GM21786 (cell line): Measurements from ENCODE around the gene CYP2R1.

Experiments
- ATAC-seq: cut with Tn5 transposase; IDR thresholded peaks from one replicate; pipeline ENCODE4 v1.9.1; 2021; ENCODE audit not compliant: unreplicated experiment

The CYP2R1 gene, protein sequence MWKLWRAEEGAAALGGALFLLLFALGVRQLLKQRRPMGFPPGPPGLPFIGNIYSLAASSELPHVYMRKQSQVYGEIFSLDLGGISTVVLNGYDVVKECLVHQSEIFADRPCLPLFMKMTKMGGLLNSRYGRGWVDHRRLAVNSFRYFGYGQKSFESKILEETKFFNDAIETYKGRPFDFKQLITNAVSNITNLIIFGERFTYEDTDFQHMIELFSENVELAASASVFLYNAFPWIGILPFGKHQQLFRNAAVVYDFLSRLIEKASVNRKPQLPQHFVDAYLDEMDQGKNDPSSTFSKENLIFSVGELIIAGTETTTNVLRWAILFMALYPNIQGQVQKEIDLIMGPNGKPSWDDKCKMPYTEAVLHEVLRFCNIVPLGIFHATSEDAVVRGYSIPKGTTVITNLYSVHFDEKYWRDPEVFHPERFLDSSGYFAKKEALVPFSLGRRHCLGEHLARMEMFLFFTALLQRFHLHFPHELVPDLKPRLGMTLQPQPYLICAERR

DNA sequence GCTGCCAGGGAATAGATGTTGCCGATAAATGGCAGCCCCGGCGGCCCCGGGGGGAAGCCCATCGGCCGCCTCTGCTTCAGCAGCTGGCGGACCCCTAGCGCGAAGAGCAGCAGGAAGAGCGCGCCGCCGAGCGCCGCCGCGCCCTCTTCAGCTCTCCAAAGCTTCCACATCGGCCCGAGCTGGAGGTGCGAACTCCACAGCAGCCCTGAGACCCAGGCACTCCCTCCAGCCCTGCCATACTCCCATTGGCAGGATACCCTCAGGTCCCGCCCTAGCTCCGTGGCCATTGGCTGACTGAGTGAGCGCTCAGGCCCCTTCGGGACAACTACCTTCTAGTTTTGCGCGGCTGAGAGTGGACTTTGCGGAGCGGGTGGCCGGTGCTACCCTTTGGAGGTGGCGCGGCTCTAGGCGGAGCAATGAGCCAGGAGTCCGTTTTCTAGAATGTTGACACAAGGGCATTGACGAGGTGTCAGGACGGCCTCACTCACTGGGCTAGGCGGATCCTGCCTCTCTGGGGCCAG lies at the start of gene CYP2R1:
Gene CYP2R1 (minus strand): TSS at position 196 of the 521 bp plus-strand sequence. CDS start 26 bp downstream, at position 170.
- ATAC-seq, result peak; percentile 94

DNA sequence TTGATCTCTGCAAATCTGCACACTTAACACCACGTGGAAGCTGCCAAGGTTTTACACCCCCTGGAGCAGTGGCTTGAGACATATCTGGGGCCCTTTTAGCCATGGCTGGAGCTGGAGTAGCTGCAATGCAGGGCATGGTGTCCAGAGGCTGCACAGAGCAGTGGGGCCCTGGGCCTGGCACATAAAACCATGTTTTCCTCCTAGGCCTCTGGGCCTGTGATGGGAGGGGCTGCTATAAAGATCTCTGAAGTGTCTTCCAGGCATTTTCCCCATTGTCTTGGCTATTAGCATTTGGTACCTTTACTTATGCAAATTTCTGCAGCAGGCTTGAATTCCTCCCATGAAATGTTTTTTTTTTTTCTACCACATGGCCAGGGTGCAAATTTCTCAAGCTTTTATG lies 46.9 kb upstream of the CYP2R1 start:
- no peak for ATAC-seq

DNA sequence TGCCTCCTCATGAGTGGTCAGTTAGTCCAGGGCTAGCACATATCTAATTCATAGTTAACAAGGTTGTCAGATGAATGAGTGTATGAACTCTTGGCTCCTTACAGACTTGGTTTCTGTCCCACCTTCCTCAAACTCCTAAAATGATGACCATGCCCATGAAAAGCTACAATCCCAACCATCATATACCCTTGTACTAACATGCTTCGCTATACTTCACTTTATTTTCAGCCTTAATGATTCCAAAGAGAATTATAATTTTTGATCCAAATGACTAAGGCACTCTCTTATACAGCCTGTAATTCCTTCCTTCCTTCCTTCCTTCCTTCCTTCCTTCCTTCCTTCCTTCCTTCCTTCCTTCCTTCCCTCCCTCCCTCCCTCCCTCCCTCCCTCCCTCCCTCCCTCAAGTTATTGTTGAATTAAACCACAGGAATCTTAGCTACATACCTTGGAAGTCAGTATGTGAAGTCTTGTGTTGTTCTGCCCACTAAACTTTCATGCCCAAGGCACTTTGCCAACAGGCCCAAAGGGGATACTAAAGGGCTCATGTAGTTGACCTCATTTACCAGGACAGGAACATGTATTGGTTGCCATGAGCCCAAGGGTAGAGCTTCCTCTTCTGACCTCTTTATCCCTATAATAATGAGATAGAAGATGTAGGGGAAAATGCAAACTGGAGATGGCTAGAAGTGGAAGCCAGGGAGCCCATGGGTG lies 42.8 kb upstream of the CYP2R1 start:
- ATAC-seq, result no peak

DNA sequence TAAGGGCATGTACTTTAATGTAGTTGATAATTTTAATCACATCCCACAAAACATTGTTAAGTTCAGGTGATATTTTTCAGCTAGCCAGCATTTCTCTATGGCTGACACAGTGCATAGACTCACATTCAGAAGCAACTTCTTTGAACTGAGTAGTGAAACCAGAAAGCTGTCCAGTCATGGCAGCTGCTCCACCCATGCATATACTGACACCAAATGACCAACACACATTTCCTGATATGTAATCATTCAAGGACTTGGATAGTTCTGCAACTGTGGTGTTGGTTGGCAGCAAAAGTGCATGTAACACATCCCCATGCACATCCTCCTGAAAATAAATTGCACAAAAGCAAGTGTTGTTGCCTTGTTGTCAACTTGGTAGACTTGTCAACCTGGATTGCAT lies 40.4 kb upstream of the CYP2R1 start:
- no peak for ATAC-seq

DNA sequence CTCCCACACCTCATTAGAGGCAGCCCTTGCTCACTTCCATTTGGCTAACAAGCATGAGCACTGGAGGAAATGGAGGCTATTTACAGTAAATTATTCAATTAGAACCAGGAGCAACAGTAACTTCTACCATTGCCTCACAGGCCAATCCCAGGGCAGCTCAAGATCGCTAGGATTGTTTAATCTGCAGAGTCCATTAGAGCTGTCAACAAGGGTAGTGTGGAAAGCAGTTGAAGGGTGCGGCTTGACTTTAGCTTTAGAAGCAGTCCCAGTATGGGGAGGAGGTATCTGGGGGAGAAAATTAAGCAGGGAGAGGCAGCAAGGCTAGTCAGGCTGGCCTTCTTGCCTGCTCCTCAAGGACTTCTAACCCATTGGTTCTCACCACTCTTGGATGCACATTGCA lies 38.3 kb upstream of the CYP2R1 start:
- ATAC-seq, result no peak

DNA sequence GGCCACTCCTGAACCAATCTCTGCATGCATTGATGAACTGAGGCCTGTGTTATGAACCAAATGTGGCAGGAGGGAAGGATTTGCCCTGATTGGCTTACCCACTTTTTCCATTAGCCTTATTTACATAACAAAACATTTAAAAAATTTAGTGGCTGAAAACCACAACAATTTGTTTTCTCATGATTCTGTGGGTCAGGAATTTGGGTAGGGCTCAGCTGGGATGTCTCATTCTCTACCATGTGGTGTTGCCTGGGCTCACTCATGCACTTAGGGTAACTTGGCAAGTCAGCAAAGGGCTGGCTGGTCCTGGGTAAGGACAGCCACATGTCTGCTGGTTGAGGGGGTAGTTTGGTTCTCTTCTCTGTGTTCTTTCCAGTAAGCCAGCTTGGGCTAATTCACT lies 35.1 kb upstream of the CYP2R1 start:
- no peak for ATAC-seq

DNA sequence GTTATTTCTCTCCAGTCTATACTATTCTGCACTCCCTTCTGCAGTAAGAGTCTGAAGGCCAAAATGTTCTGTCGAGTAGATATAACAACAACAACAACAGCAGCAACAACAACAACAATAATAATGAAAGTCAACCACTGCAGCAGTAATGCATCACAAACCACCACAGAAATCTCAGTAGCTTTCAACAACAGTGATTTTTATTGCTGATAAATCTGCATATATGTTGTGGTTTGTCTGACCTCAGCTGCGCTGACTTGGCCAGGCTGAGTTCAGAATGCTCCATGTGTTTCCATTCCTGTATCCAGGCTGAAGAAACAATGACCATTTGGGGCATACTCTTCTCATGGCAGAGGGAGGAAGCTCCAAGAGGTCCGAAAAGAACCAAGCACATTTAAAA lies 32.3 kb upstream of the CYP2R1 start:
- ATAC-seq, result no peak

DNA sequence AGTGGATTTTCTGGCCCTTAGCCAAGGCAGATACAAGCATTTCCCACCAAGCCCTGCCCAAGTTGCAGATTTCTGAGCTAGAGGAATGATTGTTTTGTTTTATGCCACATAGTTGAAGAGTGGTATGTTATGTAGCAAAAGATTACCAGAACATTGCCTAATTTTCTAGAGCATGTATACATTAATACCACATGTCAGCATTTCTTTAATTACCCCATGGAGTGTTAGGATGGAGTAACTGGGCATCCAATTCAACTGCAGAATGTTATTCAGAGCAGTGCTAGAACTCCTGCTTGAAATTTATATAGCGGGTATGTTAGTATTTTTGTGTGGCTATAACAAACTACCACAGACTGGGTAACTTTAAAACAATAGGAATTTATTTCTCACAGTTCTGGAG lies 24.4 kb upstream of the CYP2R1 start:
- ATAC-seq, result no peak

DNA sequence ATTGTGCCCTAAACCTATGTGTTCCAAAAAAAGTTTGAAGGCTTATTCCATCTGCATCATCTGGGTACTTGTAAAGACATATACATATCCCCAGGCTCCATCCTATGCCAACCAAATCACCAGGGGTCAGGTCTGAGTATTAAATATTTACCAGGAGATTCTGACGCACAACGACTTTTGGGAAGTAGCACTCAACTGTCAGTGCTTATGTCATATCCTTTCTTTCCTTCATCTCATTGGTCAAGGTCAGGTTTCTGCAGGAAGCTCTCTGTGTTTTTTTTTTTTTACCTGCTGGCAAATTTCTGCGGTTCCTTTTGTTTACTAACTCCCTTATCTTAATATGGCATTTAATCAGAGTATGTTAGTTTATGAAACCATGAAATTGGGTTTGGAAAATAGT lies 22.5 kb upstream of the CYP2R1 start:
- no peak for ATAC-seq

DNA sequence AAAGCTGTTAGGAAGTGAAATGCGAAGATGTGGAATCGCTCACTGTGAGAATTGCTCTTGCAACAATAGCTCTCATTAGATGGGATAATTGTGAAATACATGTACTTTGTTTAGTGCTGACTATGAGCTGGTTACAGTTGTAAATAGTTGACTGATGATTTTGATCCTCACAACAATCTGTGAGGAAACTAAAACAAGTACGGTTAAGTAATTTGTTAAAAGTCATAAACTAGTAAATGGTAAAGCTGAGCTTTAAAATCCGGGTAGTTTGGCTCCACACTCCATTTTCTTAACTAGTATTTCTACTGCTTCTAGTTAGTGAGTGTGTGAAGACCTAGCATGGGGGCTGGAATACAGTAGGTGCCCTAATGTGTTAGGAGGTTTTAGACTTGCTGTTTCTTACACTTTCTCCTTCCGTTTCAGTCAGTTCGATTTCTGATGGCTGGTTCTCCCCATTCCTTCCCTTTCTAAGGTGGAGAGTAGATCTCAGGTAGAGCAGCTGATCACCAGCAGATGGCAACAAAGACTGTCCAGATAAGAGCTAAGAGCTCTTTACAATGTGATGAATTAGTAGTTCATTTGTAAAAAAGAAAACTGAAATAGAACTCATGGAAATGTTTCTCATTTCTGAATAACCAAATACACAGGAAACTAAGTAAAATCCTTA lies 16.3 kb upstream of the CYP2R1 start:
- ATAC-seq, result peak; percentile 19

DNA sequence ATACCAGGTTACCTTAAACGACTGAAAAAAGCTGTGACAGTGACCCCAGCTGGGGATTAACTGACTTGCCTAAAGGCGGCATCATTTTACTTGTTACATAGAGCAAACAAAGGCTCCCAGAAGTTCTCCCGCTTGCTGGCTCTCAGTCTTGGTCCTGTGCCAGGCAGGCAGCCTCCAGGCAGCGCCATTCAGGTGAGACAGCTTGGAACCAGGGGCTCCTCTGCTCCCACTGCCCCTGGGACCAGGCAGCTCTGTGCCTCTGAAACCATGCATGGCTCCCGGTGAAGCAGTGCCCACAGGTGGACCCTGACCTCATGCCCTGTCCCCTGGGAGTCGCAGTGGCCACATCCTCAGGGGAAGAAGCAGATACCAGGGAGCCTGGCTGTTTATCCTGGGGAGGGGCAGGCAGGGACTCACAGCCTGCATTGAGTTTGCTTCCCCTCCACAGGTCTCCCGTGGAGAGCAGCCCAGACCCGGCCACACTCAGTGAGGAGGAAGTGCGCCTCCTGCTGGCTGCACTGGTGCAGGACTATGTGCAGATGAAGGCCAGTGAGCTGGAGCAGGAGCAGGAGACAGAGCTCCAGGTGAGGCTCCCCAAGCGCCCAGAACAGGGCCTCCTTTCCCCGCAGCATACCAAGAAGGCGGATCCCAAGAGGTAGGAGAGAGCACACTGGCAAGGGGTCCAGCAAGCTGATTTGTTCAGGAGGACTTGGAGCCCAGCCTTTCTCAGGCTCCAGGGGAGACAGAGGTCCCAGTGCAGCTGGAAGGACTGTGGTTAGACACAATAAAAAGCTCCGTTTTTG lies 15.6 kb upstream of the CYP2R1 start:
- ATAC-seq, result peak; percentile 41

DNA sequence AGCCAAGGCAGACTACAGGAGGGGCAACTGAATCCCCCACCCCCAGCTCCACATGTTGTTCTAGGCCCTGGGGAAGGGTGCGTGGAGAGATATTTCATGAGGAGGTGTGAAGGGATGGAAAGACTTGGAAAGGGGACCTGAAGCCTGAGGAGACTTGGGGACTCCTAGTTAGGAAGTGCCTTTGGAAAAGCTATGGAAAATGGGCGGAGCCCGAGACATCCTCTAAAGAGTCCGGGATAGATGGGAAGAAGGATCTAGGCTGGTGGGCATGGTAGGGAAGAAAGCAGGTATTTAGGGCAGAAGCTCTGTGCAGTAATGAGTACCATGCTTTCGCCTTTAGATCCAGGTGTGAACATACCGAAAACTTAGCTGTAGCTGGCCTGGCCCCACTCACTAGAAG lies 15.0 kb upstream of the CYP2R1 start:
- ATAC-seq, result no peak

DNA sequence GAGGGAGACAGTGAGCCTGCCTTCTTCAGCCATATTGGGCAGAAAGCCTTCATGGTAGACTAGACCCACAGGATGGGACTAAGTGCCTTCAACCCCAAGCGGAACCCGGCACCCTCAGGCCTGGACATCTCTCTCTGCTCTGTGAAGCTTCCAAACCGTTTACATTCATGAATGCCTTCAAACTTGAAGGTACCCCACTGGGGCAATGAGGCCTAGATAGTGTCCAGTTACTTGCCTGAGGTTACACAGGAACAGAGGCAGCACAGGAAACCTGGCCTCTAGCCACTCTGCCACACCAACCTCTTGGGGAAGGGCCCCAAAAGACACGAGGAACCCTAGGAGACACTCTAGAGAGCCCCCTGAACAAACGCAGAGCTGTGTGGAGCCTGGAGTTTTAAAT lies 14.5 kb upstream of the CYP2R1 start:
- ATAC-seq, result no peak

DNA sequence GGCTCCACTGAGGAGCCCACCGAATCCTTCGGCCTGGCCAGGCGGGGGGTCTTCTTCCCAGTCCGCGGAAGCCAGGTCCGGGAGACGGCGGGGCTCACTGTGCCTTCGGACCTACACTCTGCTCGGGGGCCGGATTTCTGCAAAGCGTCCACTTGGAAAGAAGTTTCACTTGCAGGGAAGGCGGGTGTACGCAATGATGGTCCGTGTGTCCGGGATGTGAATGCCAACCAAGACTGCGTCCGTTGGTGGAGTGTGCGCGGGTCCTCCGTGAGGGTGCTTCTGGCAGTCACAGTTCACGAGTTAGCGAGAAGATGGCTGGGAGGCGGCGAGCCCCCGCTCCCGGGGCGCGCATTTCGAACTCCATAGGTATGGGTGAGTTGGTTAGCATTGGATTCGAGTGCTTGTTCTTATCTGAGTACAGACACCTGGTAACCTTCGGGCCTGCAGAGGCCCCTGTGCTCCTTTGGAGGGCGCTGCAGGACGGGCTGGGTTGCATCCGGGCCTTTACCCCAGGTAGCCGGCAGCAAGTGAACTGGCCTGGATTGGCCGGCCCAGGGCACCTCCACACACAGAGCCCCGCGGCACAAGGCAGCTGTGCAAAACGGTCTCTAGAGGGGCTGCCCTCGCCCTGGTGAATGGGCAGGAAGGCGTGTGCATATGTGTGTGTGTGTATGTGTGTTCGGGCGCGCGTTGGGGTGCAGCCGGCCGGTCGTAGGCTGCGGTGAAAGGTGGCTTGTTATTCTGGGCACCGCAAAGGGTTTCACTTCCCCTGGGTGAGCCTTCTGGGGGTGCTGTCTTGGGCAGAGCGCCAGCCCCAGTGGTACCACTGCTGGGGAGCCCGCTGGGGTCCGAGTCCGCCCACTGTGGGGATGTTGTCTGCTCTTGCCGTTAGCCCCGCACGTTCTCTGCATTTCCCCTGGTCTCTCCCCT lies 13.3 kb upstream of the CYP2R1 start:
- peak; percentile 57 for ATAC-seq

DNA sequence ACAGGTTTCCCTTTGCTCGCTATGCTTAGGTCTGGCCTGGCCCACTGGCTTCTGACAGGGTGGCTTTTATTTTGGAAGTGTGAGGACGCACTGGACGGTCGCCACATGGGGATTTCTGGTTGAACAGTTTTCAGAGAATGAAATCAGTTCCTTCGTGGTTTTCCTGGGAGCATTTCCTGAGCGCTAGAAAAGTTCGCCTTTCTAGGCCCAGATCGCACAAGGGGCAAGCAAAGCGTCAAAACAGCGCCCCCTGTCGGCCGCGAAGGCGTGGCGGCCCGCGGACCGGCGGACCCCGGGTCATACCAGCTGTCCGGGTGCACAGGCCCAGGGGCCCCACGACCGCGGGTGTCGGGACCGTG lies 12.7 kb upstream of the CYP2R1 start:
- ATAC-seq, result peak; percentile 47

DNA sequence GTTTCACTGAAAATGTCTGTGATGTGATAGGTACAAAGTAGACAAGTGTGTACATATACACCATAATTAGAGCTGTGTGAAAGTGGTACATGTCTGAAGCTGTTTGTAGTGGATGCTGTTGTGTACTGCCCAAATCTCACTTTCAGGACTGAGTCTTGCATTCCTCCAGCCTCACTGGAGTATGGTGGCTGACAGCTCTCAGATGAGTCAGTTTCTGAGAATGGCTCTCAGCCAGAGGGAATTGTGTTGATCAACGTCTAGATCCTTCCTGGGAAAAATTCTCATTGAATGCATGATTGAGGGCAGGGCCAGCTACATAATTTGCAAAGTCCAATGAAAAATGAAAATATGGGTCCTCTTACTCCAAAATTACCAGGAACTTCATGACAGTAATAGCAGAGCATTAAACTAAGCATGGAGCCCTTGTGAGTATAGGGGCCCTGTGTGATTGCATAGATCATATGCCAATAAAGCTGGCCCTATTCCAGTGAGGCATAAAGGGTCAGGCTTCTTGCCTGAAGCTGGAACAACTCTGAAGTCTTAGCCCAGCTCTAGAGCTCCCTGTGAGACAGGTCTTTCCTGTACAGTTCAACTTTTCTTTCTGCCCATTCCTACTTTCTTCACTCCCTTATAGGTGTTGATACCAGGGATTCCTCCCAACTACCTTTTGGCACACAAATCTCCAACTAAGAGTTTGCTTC lies 10.8 kb upstream of the CYP2R1 start:
- no peak for ATAC-seq

DNA sequence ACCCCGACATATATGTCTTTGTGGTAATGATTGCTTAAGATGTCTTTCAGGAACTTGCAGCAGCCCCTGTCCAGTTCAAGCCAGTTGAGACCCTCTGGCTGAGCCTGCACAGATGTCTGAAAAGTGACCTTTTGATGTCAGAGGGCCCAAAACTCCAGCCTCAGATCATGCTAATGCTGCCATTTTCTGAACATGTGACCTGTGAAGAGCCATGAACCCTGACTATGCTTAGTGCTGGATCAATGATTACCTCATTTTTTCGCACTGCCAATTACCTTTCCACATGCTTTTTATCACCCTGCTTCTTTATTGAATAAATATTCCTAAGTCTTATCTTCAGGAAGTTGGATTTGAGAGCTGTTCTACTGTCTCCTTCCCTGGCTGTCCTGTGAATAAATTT lies 6.9 kb upstream of the CYP2R1 start:
- no peak for ATAC-seq

DNA sequence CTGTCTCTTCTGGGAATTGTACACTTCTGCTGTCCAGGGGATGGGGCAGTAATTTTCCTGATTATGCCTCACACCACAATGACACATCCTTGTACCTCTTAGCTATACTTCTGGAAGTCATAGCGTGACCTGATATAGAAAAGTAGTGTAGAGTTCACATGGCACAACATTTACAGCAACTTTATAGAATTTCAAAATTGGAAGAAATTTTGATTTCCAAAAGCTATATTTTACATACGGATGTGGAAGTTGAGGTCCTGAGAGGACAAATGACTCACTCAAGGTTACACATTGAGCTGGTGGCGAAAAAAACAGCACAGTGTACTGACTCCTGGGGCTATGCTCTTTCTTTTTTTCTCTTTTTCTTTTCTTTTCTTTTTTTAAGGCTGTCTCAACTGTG lies 6.3 kb upstream of the CYP2R1 start:
- ATAC-seq, result no peak
